GF-D8 (cell line): ENCODE data around the gene ABCA9.
"Not testable (repeated sequence)": the region's sequence is repeated elsewhere in the genome, so short reads cannot be mapped to it uniquely, and the experiment has no call there.

Source experiments
- DNase-seq: peaks from one replicate; lab custom pipeline; 2025; lab: John Stamatoyannopoulos, UW

ABCA9 gene

DNA sequence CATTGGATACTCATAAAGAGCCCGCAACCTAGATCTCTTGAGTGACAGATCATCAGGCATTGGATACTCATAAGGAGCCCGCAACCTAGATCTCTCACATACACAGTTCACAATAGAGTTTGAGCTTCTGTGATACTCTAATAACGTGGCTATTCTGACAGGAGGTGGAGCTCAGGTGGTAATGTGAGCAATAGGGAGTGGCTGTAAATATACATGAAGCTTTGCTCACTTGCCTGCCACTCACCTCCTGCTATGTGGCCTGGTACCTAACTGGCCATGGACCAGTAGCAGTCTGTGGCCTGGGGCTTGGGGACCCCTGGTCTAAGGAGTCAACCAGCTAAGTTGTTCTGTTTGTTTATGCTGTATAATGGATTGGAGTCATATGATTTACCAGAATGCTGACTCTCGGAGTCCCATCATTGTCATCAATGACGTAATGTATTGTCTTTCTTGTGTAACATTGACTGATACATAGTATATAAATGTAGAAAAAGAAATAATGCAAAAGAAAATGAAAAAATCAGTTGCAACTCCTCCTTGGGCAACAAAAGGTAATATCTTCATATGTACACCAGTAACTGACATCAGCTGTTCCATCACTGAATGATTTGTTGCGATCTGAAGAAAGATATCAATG lies 17.5 kb downstream of the ABCA9 start:
- DNase-seq, result no peak

GRCh38 chr17:69042308-69042707 lies 18.4 kb downstream of the ABCA9 start:
- DNase-seq, result no peak

DNA sequence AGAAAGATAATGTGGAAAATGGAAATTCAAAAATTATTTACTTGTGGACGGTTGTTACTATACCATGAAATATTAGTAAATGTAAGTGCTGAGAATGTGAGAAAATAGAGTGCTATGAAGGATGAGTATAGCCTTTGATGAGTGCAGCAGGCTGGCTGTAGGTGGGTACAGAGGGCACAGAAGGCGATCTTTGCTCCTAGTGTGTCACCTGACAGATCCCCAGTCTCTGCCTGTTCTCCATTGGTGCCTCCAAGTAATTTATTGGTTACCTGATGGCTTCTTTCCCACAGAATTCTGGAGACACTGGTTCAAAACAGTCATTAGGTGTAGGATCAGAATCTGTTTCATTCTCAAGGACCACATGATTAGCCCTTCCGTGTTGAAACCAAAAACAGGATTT lies 28.9 kb downstream of the ABCA9 start:
- DNase-seq, result no peak

DNA sequence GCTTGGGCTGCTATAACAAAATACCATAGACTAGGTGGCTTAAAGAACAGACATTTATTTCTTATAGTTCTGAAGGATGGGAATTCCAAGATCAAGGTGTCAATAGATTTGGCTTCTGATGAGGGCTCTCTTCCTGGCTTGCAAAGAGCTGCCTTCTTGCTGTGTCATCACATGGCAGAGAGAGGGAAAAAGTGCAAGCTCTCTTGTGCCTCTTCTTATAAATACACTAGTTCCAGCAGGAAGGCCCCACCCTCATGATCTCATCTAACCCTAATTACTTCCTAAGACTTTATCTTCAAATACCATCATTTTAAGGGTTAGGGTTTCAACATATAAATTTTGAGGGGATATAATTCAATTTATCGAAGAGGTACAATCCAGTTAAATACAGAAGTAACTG lies 30.6 kb downstream of the ABCA9 start:
- no peak for DNase-seq

DNA sequence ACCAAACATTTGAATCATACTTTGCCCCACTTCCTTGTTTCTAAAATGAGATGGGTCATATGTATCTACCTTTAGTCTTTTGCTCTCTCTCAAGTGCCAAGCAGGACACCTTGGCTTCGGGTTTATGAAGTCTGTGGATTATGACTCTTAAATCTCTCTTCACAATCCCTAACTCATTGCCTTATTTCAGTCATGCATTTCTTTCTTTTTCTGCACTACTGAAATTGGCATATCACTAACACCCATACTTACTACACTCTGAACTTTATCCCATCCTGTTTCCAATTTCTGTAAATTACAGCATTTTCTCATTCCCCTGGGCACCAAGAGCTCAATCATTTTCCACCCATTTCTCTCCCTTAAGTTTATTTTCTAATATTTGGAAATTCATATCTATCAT lies 42.0 kb downstream of the ABCA9 start:
- no peak for DNase-seq

GRCh38 chr17:69018022-69018615 lies 42.6 kb downstream of the ABCA9 start:
- no peak for DNase-seq

DNA sequence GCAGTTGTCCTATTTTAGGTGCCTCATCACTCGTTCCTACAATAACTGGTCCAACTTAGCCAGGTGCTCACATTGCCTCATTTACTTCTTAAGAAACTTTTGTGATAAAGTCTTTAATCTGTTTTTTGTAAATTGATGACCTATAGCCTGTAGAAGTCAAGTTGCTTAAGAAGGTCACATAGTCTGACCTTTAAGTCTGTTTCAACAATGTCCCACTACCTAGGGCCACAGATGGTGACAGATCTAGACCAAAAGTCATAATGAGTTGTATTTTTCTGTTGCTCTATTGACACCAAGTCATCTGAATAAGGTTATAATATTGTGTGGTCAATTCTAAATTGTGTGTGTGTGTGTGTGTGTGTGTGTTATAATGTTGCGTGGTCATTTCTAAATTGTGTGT lies 45.1 kb downstream of the ABCA9 start:
- no peak for DNase-seq

DNA sequence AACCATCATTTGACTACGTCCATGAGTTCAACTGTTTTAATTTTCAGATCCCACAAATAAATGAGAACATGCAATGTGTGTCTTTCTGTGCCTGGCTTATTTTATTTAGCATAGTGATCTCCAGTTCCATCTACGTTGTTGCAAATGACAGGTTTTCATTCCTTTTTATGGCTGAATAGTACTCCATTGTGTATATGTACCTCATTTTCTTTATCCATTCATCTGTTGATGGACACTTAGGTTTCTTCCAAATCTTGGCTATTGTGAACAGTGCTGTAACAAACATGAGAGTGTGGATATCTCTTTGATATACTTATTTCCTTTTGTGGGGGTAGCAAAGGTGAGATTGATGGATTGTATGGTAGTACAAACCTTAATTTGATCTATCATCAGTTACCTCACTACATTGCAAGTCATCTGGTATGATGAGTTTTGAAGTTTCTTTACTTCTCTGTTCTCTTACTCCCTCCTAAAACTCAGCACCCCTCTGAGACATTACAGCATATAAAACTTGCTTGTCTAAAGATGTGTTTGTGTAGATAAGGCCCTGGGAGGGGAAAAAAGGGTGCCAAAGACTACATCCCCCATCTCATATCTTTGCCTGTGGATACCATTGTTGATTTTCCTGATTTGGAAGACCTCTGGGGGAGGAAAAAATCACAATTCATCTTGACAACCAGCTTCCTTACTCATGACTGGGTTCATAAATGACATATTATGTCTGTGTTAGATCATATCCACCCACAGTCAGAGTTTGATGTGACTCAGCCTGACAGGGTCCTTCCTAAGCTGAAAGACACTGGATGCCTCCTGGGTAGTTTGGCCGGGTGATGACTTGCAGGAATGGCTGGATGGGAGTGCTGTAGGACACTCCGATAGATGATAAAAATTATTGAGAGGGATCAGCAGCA lies 47.6 kb downstream of the ABCA9 start:
- DNase-seq, result no peak

- no peak for DNase-seq
Measured at GRCh38 chr17:69009930-69010329, 50.8 kb downstream of the ABCA9 start.

- DNase-seq, result not testable (repeated sequence)
Measured at GRCh38 chr17:69004759-69005158, 56.0 kb downstream of the ABCA9 start.

DNA sequence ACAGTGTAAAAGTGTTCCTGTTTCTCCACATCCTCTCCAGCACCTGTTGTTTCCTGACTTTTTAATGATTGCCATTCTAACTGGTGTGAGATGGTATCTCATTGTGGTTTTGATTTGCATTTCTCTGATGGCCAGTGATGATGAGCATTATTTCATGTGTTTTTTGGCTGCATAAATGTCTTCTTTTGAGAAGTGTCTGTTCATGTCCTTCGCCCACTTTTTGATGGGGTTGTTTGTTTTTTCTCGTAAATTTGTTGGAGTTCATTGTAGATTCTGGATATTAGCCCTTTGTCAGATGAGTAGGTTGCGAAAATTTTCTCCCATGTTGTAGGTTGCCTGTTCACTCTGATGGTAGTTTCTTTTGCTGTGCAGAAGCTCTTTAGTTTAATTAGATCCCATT lies 61.0 kb downstream of the ABCA9 start:
- DNase-seq, result not testable (repeated sequence)

DNA sequence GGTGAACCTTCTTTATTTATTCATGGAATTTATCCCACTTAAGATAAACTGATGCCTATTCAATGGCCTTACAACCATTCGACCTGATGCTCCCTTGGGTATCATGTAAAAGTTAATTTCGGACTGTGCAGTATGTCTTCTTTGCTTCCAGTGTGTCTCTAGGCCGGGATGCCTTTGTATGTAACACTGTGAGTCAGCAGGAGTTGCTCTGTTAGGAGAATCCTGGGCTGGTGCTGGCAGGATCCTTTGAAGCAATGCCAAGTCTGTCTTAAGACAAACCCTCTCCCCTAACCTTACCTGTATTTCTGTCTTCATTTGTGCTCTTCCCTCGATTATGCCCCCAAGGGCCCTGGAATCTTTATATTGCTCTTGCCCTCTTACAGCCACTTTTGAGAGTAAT lies 67.6 kb downstream of the ABCA9 start:
- DNase-seq, result no peak

GRCh38 chr17:68987966-68988365 lies 72.8 kb downstream of the ABCA9 start:
- no peak for DNase-seq

DNA sequence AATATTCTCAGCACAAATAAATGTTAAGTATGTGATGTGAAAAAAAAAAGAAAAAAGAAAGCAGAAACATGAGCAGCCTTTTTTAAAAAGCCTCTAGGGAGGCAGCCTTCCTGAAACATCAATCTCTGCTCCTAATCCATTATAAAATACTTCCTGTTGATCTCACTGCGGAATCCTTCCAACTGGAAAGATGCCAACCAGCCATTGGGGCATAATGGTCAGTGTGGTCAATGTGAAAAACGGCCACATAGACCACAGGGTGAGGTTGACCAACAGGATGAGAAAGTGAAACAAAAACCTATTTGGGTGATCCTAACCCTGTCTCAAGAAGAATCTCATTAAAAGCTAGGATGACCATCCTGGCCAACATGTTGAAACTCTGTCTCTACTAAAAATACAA lies 79.4 kb downstream of the ABCA9 start:
- no peak for DNase-seq

GRCh38 chr17:68973098-68973846 lies 87.5 kb downstream of the ABCA9 start:
- no peak for DNase-seq

GRCh38 chr17:68972119-68972704 lies 88.5 kb downstream of the ABCA9 start:
- no peak for DNase-seq

DNA sequence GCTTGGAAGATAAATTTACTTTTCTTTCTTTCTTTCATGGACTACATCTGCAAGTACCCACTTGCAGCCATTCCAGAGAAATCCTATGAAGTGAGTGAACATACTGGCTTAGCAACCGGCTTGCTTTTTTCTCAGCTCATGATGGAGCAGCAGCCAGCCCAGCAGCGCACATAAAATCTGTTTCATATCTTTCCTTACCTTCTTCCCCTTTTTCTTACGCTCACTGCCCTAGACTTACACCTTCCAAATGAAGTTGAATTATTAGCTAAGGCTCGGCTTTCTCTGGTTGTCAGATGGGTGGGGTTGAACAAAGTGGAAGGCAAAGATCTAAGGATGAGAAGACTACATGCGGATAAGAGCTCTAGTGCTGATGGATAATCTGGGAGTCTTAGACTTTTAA lies 91.6 kb downstream of the ABCA9 start:
- no peak for DNase-seq

DNA sequence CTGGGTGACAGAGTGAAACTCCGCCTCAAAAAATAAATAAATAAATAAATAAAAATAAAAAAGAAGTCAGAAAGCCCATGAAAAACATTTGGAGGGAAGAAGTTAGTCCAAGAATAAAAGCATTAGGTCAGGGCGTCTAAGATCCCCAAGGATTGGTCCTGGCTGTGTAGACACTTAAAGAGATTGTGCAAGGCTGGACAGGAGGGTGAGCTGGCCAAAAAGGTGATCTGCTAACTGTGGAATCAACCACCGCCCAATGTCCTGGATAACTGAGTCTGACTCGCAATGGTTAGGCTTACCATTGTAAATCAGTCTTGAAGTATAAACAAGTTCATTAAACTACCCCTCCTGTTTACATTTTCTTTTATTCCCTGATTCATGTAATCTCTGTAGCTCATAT lies 96.8 kb downstream of the ABCA9 start:
- no peak for DNase-seq

- no peak for DNase-seq
Measured at GRCh38 chr17:68961214-68961882, 99.4 kb downstream of the ABCA9 start.

- DNase-seq, result not testable (repeated sequence)
Measured at GRCh38 chr17:68959117-68959516, 101.6 kb downstream of the ABCA9 start.

DNA sequence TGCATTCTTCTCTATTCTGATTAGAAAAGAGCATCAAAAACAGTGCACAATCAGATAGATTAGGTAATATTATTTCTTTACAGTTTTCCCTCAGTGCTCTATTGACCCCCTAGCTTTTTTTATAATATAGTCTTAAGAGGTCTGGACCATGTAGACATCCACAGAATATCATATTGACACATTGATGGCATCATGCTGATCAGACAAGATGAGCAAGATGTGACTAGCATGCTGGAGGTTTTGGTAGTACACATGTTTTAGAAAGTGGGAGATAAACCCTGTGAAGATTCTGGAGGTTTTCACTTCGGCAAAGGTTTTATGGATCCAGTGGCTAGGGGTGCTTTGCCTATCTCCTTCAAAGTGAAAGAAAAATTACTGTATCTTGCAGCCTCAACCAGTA lies 102.8 kb downstream of the ABCA9 start:
- DNase-seq, result no peak
